GM21737 (cell line): ENCODE data around the gene SMAD7.

Experiments used
- ATAC-seq: cut with Tn5 transposase; IDR thresholded peaks from one replicate; pipeline ENCODE4 v1.9.1; 2021; ENCODE audit warnings: mild to moderate bottlenecking, moderate library complexity; ENCODE audit not compliant: unreplicated experiment

The SMAD7 gene

GRCh38 chr18:48986851-48987761 is 36.3 kb upstream of the SMAD7 start:
- ATAC-seq = no peak

- no peak for ATAC-seq
Measured at GRCh38 chr18:48985161-48985560, 34.4 kb upstream of the SMAD7 start.

- ATAC-seq = no peak
Measured at GRCh38 chr18:48983793-48984437, 33.1 kb upstream of the SMAD7 start.

GRCh38 chr18:48982266-48982665 is 31.5 kb upstream of the SMAD7 start:
- no peak for ATAC-seq

- ATAC-seq = no peak
Measured at GRCh38 chr18:48979944-48980890, 29.5 kb upstream of the SMAD7 start.

- ATAC-seq = no peak
Measured at GRCh38 chr18:48977914-48978313, 27.1 kb upstream of the SMAD7 start.

GRCh38 chr18:48975817-48976649 is 25.3 kb upstream of the SMAD7 start:
- peak; percentile 55 for ATAC-seq

- ATAC-seq = peak; percentile 40
Measured at GRCh38 chr18:48975120-48975816, 24.5 kb upstream of the SMAD7 start.

- no peak for ATAC-seq
Measured at GRCh38 chr18:48974304-48975119, 23.7 kb upstream of the SMAD7 start.

- no peak for ATAC-seq
Measured at GRCh38 chr18:48973731-48974130, 23.0 kb upstream of the SMAD7 start.

- ATAC-seq = no peak
Measured at GRCh38 chr18:48968412-48969215, 17.8 kb upstream of the SMAD7 start.

- no peak for ATAC-seq
Measured at GRCh38 chr18:48967545-48967944, 16.8 kb upstream of the SMAD7 start.

- no peak for ATAC-seq
Measured at GRCh38 chr18:48966523-48966922, 15.8 kb upstream of the SMAD7 start.

- no peak for ATAC-seq
Measured at GRCh38 chr18:48963586-48964470, 13.1 kb upstream of the SMAD7 start.

- ATAC-seq = no peak
Measured at GRCh38 chr18:48962994-48963561, 12.3 kb upstream of the SMAD7 start.

GRCh38 chr18:48962252-48962993 is 11.7 kb upstream of the SMAD7 start:
- no peak for ATAC-seq
